HT-29 (cell line): ENCODE results near the gene FAM185A. TPM values are rescaled to one million over a fixed set of nuclear protein-coding genes. Genes with fewer than 3 reads are reported as not detected.
"Not testable (repeated sequence)": the region's sequence is repeated elsewhere in the genome, so short reads cannot be mapped to it uniquely, and the experiment has no call there.

ENCODE experiments used
- DNase-seq: peaks from one replicate; pipeline ENCODE4 v3.0.0-alpha.2; 2015; ENCODE audit warnings: low spot score
- total RNA-seq: library from RNA; depleted of rRNA; stranded (reverse); fragments of >200 nt; shearing (Covaris generic); gene quantifications from 2 replicates; pipeline ENCODE4 v1.2.3, GENCODE V29; 2014; rRNA removed

The FAM185A gene
- total RNA-seq = 12.0 and 19.6 TPM in 2 replicates

- peak; percentile 100 for DNase-seq
Observed at GRCh38 chr7:102748605-102749444, at the start of gene FAM185A. Gene FAM185A, plus strand, starts transcription at chr7:102748999. Its CDS starts 209 bp downstream, at chr7:102749208.

DNA sequence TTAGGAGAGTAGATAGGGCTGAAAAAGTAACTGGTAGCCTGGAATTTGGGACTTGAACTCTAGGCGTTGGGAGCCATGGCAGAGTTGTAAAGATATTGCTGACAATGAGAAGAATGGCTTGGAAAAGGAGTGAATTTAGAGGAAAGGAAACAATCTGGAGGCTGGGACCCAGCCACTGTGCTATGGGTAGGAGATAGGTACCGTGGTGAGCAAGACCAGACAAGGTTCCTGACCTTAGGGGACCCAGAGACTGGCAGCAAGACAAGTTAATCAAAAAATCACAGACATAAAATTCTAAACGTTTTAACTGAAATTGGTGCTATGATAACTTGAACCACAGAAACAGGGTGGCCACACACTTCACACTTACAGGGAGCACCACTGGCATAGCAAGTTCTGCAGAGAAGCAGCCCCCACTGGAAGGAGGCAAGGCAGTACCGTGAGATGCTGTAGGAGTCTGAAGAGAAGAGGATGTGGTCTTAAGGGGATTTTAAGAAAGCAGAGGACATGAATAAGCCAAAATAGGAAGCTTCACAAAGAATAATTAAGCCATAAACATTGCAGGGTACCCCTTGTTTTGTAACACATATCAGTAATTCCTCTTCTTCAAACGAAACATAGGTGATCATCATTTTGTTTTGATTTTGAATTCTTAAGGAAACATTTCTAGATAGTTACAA lies 35.6 kb upstream of the FAM185A start:
- not testable (repeated sequence) for DNase-seq

GRCh38 chr7:102713691-102714080 lies 35.1 kb upstream of the FAM185A start:
- DNase-seq = not testable (repeated sequence)

- DNase-seq = not testable (repeated sequence)
Observed at GRCh38 chr7:102714774-102715522, 33.9 kb upstream of the FAM185A start.

DNA sequence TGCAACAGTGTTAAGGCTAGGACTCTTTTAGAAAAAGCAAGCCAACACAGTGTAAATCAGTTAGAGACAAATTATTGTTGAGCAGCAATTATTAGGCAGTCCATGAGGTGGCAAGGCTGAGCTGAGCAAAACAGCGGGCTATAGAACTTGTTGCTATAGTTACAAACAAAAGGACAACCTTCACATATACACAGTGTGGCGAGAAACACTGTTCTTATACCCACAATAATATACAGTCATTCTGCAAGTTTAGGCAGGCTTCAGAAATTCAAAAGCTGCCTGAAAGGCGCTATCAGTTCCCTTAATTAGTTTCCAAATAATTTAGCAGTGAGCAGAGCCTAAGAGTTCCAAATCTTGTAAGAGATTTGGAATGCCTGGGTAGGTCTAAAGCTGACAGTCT lies 33.1 kb upstream of the FAM185A start:
- peak; percentile 42 for DNase-seq

DNA sequence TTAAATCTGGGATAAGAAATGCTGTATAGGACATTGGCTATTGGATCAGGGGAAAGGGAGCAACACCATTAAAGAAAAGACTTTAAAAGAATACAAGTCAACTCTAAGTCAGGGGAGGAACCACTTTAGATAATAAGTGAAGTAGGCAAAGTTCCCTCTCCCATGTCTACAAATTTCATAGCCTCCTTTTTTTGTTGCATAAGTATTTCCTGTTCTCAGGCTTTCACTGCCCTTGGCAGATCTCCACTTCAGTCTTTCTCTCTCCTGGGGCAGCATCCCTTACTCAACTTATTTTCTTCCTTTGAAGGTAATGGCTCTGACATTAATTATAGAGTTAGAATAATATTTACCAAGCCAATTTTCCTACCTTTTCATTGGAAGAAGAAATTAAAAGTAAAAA lies 30.3 kb upstream of the FAM185A start:
- DNase-seq = not testable (repeated sequence)

DNA sequence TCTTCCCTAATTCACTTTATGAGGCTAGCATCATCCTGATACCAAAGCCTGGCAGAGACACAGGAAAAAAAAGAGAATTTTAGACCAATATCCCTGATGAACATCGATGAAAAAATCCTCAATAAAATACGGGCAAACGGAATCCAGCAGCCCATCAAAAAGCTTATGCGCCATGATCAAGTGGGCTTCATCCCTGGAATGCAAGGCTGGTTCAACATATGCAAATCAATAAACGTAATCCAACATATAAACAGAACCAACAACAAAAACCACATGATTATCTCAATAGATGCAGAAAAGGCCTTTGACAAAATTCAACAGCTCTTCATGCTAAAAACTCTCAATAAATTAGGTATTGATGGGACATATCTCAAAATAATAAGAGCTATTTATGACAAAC lies 22.6 kb upstream of the FAM185A start:
- not testable (repeated sequence) for DNase-seq

- DNase-seq = not testable (repeated sequence)
Observed at GRCh38 chr7:102729670-102730069, 19.1 kb upstream of the FAM185A start.

GRCh38 chr7:102730431-102730830 lies 18.4 kb upstream of the FAM185A start:
- not testable (repeated sequence) for DNase-seq

DNA sequence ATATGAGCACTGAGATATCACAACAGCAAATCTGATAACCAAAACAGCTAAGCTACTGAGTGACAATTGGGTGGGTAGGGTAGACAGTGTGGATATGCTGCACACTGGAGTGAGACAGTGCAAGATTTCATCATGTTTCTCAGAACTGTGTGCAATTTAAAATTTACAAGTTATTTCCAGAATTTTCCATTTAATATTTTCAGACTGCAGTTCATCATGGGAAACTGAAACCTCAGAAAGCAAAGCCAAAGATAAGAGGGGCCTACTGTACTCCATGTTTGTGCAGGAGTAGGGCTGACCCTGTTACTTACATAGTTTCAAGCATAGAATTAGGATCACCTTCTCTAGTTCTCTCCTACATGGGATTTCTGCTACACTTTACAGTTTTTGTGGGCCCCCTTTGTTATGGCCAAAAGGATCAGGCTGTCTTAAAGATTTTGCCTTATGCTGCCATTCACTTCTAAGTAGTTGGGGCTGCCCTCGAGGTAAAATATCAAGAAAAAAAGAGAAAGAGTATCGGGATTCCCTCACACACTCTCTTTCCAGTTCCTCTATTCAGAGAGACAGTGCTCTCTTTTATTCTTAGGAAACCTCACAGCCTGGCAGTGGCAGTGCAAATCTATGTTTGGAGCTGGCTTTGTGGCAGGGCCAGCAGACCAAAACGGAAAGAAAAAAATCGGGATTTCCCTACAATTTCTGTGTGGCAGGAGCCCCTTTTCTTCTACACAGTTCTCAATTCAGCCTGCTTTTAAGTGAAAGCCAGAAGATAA lies 6.6 kb upstream of the FAM185A start:
- DNase-seq = not testable (repeated sequence)

DNA sequence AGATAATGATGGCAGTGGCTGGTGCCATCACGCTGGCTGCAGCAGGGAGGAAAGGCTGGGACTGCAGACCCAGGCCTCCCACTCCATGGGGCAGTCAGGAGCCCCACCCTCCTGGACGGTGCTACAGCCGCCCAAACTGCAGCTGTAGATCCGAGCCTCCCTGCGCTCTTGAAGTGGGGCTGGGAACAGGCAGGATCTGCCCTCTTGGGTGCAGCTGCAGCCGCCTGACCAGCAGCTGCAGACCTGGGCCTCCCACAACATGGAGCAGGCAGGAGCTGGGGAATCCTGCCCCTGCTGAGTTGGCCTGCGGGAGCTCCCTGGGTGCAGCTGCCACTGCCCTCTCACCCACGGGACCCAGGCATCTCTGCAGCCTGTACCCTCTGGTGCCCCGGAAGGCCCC lies 4.9 kb upstream of the FAM185A start:
- not testable (repeated sequence) for DNase-seq

GRCh38 chr7:102745494-102746288 lies 3.1 kb upstream of the FAM185A start:
- peak; percentile 30 for DNase-seq

- peak; percentile 23 for DNase-seq
Observed at GRCh38 chr7:102749445-102749786, 617 bp downstream of the FAM185A start.

DNA sequence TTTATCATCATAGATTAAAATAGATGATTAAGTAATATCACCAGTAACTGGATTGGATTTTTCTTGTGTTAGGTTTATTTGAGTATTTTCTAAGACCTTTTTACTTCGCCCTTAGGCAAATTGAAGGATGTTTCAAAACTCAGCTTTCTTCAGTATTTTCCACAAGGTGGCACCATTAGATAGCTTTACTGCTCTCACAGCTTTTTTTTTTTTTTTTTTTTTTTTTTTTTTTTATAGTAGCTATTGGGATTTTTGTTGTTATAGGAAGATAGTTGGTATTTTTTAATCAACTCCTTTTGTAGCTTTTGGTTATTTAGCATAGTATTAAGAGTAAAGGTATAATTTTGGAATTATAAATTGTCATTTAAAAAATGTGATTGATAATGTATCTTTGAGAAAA lies 9.4 kb downstream of the FAM185A start:
- not testable (repeated sequence) for DNase-seq

DNA sequence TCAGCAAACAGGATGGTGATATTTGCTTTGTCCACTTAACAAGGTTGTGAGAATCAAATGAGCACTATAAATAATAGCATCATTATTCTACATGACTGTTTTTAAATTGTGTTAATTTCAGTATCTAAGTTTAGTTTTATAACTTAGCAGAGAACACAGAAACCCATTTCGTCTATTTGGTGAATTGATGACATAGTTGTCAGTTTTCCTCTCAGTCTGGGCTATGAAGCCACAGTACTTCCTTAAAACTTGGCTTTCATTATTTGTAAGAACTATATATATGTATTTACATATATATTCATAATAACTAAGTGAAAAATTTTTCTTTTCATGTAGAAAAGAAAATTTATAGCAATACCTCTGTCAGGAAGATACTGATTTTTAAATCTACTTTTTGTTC lies 11.1 kb downstream of the FAM185A start:
- DNase-seq = not testable (repeated sequence)

GRCh38 chr7:102761234-102761633 lies 12.4 kb downstream of the FAM185A start:
- not testable (repeated sequence) for DNase-seq

- not testable (repeated sequence) for DNase-seq
Observed at GRCh38 chr7:102763295-102763905, 14.6 kb downstream of the FAM185A start.

GRCh38 chr7:102769657-102770192 lies 20.9 kb downstream of the FAM185A start:
- DNase-seq = not testable (repeated sequence)

- DNase-seq = not testable (repeated sequence)
Observed at GRCh38 chr7:102770467-102770866, 21.7 kb downstream of the FAM185A start.

GRCh38 chr7:102776217-102776616 lies 27.4 kb downstream of the FAM185A start:
- not testable (repeated sequence) for DNase-seq
